Measurements from ENCODE around the gene HCN4.

HCN4 gene

DNA sequence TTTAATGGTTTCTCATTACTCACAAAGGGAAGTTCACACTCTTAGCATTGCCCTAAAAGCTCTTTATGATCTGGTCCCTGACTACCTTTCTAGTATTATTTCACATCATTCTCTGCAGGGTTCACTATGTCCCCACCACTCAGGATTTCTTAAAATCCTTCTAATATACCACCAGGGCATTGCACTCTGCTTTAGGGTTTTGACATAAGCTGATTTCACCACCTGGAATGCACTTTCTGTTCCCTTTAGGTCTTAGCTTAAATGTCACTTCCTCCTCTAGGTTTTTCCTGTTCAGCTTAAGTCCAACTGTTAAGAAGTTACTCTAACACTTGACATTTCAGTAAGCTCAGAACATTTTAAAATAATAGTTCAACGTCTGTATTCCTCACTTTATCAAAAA lies 81.7 kb downstream of the HCN4 start:
- FAIRE-seq: no peak

DNA sequence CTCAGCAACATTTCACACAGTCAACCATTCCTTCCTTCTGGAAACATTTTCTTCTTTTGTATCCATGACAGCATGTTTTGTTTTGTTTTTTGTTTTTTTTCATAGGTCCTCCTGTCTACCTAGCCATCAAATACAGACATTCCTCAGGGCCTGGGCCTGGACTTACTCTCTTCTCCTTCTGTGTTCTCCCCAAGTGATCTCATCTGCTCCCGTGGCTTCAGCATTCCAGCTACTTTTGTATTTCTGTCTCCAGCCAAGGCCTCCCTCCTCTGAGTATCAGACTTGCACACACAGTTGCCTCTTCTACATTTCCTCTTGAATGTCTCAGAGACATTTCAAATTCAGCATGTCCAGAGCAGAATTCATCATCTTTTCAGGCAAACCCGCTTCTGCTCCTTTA lies 82.4 kb downstream of the HCN4 start:
- FAIRE-seq: no peak

DNA sequence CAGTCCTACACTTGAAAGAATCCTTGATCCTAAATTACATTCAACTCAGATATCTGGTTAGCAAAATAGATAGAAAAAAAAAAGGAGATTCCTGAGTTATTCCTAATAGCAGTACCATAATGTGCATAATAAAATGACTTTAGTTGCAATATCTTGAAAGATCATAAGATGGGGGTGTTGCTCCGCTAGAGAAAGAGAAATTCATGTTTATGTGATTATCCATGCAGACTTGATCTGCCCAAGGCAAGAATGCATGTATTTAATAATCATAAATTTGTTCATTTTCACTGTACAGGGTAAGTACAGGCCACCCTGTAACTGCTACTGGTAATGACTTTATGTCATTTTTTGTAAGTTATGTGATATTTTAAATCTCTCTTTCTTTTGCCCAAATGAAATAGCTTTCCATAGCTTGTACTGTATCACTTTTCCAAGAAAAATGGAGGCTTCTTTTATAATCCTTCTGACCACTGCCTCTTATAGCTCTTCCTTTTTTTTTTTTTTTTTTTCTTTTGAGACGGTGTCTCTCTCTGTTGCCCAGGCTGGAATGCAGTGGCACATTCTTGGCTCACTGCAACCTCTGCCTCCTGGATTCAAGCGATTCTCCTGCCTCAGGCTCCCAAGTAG lies 84.6 kb downstream of the HCN4 start:
- FAIRE-seq: peak; percentile 87

DNA sequence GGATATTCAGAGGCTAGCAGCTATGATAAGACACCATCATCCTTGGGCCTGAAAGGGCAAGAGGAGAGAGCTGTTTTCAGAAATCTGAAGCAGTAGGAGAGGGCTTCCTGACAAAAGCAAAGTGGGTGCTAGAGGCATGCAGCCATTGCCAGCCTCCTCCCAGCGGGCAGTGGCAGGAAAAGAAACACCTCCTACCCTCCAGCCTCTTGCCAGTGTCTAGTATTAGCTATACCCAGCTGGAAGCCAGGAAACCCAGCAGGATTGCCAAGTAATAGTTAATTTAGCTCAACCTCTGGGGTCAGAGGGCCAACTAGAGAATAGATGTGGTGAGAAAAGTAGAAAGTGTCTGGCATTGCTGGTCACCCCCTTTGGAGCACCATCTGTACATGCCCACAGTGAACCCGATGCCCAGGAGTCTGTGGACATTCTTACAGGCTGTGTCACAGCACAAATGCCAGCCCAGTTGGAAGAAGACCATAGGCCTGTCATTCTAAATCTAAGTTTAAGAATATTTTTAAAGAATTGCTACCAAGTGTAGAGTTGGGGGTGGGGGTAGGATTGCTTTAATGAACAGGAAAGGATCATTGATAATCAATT lies 85.3 kb downstream of the HCN4 start:
- FAIRE-seq: no peak

DNA sequence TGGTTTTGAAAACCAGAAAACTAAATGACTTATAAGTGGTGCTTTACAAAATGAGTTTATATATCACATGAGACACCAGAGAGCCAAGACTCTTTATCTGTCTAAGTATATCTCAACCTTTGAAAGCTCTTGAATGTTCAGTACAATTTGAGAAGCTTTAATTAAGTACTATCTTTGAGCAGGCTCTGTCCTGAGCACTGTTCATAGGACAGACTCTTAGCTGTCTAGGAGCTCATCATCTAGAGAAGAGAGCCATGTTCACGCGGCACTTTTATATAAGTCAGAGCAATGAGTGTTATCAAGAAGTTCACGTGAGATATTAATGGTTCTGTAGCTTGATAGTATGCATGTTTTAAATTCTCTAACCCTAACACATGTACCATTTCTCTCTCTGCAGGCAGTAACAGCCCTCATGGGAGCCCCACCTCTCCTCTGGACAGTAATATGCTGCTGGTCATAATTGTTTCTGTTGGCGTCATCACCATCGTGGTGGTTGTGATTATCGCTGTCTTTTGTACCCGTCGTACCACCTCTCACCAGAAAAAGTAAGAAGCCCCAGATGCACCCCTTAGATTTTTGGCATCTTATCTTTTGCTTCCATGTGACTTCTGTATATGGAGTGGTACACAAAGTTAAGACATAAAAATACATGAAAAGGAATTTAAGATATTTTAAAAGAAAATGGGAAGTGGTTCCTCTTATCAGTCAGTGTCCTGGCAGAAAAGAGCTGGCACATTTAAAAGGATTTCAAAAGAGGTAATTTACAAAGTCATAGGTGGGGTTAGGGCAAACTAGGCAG lies 86.0 kb downstream of the HCN4 start:
- no peak for FAIRE-seq

DNA sequence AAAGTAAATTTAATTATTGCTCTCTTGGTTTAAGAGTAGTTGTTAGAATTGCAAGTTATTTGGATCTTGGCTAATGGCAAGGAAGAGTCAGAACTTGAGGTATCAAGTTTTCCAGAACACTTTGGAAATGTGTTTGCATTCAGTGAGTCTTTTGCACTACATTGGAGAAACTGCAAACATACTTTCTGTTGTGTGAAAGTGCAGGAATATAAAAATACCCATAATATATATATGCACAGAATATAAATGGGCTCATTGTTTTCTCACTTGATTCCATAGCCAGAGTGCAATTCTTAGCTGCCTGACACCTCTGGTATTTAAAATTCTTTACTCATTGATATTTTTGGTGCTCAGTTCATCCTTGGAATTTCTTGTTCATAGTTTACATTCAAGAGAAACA lies 92.9 kb downstream of the HCN4 start:
- FAIRE-seq: no peak

DNA sequence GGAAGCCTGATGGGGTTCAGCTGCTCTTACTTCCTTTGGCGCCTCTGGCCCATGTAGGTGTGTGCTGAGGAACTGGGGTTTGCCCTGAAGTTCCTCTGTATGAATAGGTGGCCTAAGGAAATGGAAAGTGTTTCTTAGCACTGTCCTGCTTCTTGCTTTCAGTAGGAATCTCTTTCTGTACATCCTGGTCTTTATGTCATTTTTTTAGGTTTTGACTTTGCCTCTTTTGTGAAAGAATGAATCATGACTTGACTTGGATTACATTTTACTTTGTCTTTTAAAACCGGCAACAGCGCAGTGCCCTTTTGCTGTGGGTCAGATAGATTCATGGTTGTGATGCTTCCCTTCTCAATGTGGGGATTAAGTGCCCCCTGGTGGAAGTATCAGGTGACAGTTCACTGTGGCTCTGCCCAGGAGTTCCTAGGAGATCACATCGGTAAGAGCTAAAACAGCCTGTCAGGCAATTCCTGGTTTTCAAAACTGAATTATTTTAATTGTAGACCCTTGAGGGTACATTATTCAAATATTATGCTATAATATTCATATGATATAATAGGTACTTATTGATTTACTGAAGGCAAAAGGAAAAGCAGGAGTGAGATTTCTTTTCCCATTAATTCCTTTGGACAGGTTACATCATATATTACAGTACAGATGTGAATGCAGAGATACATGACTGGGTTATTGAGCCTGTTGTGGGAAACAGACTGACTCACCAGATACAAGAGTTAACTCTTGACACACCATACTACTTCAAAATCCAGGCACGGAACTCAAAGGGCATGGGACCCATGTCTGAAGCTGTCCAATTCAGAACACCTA lies 95.4 kb downstream of the HCN4 start:
- FAIRE-seq: peak; percentile 56

DNA sequence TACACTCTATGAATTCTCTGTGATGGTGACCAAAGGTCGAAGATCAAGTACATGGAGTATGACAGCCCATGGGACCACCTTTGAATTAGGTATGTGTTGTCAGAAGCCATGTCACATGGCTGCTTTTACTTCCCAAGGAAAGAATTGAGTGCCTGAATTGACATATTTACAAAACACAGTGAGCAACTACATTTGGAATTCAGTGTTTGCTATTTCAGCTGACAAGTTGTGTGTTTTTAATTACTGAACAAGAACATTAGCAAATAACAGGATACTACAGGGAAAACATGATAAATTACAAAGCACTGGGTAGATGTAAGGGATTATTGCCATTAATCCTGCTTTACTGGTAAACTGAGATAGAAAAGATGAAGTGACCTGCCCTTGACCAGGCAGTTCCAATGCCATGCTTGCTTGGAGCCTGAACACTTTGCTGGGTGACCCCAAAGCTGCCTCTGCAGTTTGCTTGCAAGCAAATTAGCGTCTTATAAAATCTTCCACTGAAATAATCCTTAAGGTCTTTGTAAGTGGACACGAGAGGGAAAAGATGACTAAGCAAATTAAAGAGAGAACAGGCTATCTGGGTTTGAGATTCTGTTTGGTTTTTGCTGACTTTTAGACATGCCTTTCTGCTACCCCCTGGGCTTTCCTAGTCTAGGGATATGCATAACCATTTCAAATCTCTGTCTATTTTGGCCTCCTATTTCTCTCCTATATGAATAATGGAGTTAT lies 98.2 kb downstream of the HCN4 start:
- no peak for FAIRE-seq
